ENCODE data around the gene ACVRL1.

DNA sequence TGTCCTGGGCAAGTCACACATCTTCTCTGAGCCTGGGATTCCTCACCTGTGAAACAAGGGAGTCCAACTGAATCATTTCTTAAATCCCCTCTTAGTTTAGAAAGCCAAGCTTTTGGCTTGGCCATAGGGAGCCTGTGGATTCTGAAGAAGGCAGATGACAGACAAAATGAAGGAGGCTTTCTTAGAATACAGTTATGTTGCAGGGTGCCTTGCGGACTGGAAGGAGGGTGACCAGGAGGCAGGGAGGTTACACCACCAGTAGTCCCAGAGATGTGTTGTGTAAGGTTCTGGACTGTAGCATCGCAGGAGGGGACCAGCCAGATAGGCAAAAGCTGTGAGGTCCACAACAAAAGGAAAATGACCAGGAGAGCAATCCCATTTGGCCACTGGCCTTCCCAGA is 36.0 kb downstream of the ACVRL1 start:
- TF ChIP-seq POLR2AphosphoS5 (IDR thresholded peaks at IDR 0.05; ENCODE audit: low read depth, low read length) (no peak), POLR2A (IDR thresholded peaks at IDR 0.05; ENCODE audit: low read depth, low read length) (no peak), TAF1 (IDR thresholded peaks at IDR 0.05; ENCODE audit: borderline replicate concordance, low read depth, low read length) (no peak)
